Smooth muscle cell (in vitro differentiated cells): Measurements from ENCODE around the gene TNPO3. TPM values are rescaled to one million over a fixed set of nuclear protein-coding genes. Genes with fewer than 3 reads are reported as not detected.

Experiments
- DNase-seq: peaks from one replicate; lab custom pipeline; 2025; ENCODE audit not compliant: unreplicated experiment; lab: John Stamatoyannopoulos, UW
- H2AFZ ChIP-seq: fragments of 200-600 bp; sonication (generic); 2 replicates; pipeline ENCODE4 v1.6.0; 2016; ENCODE audit warnings: antibody characterized with exemption, low read depth, mild to moderate bottlenecking
- H3F3A ChIP-seq: fragments of 200-600 bp; sonication (generic); 2 replicates; pipeline ENCODE4 v1.6.0; 2017; ENCODE audit warnings: antibody characterized with exemption, low read depth
- H3K27ac ChIP-seq: fragments of 200-600 bp; sonication (generic); 2 replicates; pipeline ENCODE4 v1.5.1; 2016; ENCODE audit warnings: low read depth, mild to moderate bottlenecking
- H3K27me3 ChIP-seq: fragments of 200-600 bp; sonication (generic); 2 replicates; pipeline ENCODE4 v1.6.1; 2016; ENCODE audit warnings: low read depth, mild to moderate bottlenecking
- H3K36me3 ChIP-seq: fragments of 200-600 bp; sonication (generic); 2 replicates; pipeline ENCODE4 v1.5.1; 2016; ENCODE audit warnings: low read depth
- H3K4me1 ChIP-seq: fragments of 200-600 bp; sonication (generic); 2 replicates; pipeline ENCODE4 v1.5.1; 2016; ENCODE audit warnings: low read depth
- H3K4me2 ChIP-seq: fragments of 200-600 bp; sonication (generic); 2 replicates; pipeline ENCODE4 v1.6.0; 2016; ENCODE audit warnings: mild to moderate bottlenecking
- H3K4me3 ChIP-seq: fragments of 200-600 bp; sonication (generic); 2 replicates; pipeline ENCODE4 v1.5.1; 2016; ENCODE audit warnings: mild to moderate bottlenecking
- H3K79me2 ChIP-seq: fragments of 200-600 bp; sonication (generic); 2 replicates; pipeline ENCODE4 v1.6.0; 2016; ENCODE audit warnings: low read depth, mild to moderate bottlenecking
- H3K9ac ChIP-seq: fragments of 200-600 bp; sonication (generic); 2 replicates; pipeline ENCODE4 v1.6.0; 2016; ENCODE audit warnings: low read depth
- H3K9me3 ChIP-seq: fragments of 200-600 bp; sonication (generic); replicated peaks from 2 replicates; pipeline ENCODE4 v1.5.1; 2016; ENCODE audit warnings: low read depth
- H4K20me1 ChIP-seq: fragments of 200-600 bp; sonication (generic); 2 replicates; pipeline ENCODE4 v1.6.0; 2016; ENCODE audit warnings: low read depth
- WGBS: methylation state at CpG from one replicate; pipeline ENCODE4 v1.1.7; 2016; ENCODE audit warnings: low lambda C conversion rate; 5-methylcytosine and 5-hydroxymethylcytosine counted together
- polyA plus RNA-seq: library from polyadenylated mRNA; unstranded; fragments of >200 nt; fragmentation: Nextera tagmentation; extraction: Ambion mirVana; gene quantifications from 2 replicates; pipeline ENCODE4 v1.2.1, GENCODE V29; 2016
- total RNA-seq: library from RNA; depleted of rRNA; stranded (reverse); fragments of >200 nt; gene quantifications from 2 replicates; pipeline ENCODE4 v1.2.3, GENCODE V29; 2014
- TF ChIP-seq, protein P1 (sequence below): fragments of 200-600 bp; sonication (generic); IDR thresholded peaks from 2 replicates; pipeline ENCODE4 v1.5.1; 2017; ENCODE audit warnings: borderline replicate concordance, mild to moderate bottlenecking, antibody characterized with exemption; ENCODE audit not compliant: insufficient read depth, poor library complexity, severe bottlenecking

TNPO3 gene
- total and polyA plus RNA-seq, 2 experiments from 2014 or later, result 28.4 to 41.3 TPM

DNA sequence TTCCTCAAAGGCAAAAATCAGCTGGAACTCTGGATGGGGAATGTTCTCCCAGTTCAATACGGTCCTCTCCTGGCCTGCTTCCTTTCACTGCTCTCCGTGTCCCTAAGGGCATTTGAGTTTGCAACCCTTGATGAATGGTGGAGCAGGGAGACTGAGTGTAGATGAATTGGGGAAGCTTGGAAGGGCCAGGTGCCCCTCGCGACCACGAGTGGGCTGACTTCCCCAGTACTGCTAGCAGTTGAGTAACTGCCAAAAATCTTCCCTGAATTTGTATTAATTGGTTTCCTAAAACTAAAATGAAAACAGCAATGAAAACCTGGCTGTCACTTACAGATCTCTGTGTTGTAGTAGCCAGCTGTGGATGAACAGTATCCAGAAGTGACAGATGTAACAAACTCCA is 103.6 kb downstream of the TNPO3 start:
- H3K9me3 ChIP-seq, result no peaks in the 10 kb centered on the region
- no peaks in the 10 kb centered on the region for H3K79me2 ChIP-seq
- no peak for DNase-seq
- H3K4me2 ChIP-seq, result no peak overlapping the region
- TF ChIP-seq, protein P1, sequence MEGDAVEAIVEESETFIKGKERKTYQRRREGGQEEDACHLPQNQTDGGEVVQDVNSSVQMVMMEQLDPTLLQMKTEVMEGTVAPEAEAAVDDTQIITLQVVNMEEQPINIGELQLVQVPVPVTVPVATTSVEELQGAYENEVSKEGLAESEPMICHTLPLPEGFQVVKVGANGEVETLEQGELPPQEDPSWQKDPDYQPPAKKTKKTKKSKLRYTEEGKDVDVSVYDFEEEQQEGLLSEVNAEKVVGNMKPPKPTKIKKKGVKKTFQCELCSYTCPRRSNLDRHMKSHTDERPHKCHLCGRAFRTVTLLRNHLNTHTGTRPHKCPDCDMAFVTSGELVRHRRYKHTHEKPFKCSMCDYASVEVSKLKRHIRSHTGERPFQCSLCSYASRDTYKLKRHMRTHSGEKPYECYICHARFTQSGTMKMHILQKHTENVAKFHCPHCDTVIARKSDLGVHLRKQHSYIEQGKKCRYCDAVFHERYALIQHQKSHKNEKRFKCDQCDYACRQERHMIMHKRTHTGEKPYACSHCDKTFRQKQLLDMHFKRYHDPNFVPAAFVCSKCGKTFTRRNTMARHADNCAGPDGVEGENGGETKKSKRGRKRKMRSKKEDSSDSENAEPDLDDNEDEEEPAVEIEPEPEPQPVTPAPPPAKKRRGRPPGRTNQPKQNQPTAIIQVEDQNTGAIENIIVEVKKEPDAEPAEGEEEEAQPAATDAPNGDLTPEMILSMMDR, result no peak
- H3K4me1 ChIP-seq, result no peaks in the 10 kb centered on the region
- no peaks in the 10 kb centered on the region for H3K27me3 ChIP-seq
- no peak overlapping the region for H3K27ac ChIP-seq
- no peak overlapping the region for H3K9ac ChIP-seq
- peaks cover 7% of the 10 kb centered on the region for H4K20me1 ChIP-seq
- no peak overlapping the region for H3K4me3 ChIP-seq
- H3K36me3 ChIP-seq, result peaks cover 10% of the 10 kb centered on the region
- 91% methylated on average over 5 of the region's 5 CpGs for WGBS
- H3F3A ChIP-seq, result no peaks in the 10 kb centered on the region
- H2AFZ ChIP-seq, result no peak overlapping the region

DNA sequence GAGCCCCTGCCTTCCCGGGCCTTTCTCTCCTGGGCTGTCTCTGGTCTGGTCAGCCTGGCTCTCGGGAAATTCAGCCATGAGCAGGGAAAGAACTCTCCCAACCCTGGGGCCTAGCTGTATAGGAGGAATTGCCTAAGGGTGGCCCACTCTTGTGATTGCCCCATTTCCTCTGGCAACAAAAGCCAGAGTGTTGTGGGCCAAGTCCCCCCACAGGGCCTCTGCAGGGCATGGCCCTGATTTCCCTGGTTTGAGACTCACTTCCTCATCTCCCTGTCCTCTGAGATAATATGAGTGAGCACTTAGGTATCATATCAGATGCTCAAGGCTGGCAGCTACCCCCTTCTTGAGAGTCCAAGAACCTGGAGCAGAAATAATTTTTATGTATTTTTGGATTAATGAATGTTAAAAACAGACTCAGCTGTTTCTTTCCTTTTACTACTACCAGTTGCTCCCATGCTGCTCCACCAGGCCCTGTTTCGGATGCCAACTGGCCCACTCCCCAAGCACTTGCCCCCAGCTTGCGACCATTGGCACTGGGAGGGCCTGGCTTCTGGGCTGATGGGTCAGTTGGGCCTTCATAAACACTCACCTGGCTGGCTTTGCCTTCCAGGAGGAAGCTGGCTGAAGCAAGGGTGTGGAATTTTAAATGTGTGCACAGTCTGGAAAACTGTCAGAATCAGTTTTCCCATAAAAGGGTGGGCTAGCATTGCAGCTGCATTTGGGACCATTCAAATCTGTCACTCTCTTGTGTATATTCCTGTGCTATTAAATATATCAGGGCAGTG is 105.7 kb downstream of the TNPO3 start:
- no peaks in the 10 kb centered on the region for H3F3A ChIP-seq
- H3K27me3 ChIP-seq, result no peaks in the 10 kb centered on the region
- no peaks in the 10 kb centered on the region for H3K79me2 ChIP-seq

DNA sequence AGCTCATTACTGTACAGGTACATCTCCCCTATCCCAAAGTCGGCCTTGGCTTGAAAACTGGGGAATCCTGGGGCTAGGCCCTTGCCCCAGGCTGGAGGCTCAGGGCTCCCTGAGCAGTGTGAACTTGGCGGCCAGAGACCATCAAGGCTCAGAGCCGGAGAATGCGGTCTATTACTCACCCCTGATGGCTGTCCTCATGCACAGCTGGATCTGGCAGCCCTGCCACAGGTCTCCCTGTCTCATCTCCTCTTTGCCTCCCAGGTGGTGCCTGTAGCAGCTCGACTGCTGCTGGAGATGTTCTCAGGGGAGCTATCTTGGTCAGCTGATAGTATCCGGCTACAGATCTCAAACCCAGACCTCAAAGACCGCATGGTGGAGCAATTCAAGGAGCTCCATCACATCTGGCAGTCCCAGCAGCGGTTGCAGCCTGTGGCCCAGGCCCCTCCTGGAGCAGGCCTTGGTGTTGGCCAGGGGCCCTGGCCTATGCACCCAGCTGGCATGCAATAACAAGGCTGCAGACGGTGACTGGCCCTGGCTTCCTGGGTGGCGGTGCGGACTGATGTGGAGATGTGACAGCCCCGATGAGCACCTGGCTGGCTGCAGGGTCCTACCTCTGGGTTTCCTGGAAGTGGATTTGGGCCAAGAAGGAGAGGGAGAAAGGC is 106.5 kb downstream of the TNPO3 start:
- no peaks in the 10 kb centered on the region for H3K4me1 ChIP-seq
- H4K20me1 ChIP-seq, result no peaks in the 10 kb centered on the region
- no peak overlapping the region for H3K27ac ChIP-seq
- no peaks in the 10 kb centered on the region for H3K27me3 ChIP-seq
- no peak for DNase-seq
- TF ChIP-seq, protein P1, result no peak
- no peaks in the 10 kb centered on the region for H3F3A ChIP-seq
- WGBS, result 93% methylated on average over 12 of the region's 12 CpGs
- H3K9me3 ChIP-seq, result no peaks in the 10 kb centered on the region
- no peak overlapping the region for H2AFZ ChIP-seq
- H3K36me3 ChIP-seq, result peaks cover 3% of the 10 kb centered on the region
- no peak overlapping the region for H3K4me2 ChIP-seq
- H3K9ac ChIP-seq, result no peak overlapping the region
- H3K4me3 ChIP-seq, result no peak overlapping the region
- no peaks in the 10 kb centered on the region for H3K79me2 ChIP-seq

More for the DNA sequence above, 105.7 kb downstream of the TNPO3 start:
- no peak for DNase-seq
- Histone ChIP-seq H2AFZ (no peak overlapping the region), H3K9ac (no peak overlapping the region), H3K36me3 (peaks cover 10% of the 10 kb centered on the region), H3K4me1 (no peaks in the 10 kb centered on the region), H3K27ac (no peak overlapping the region), H3K4me2 (no peak overlapping the region), H4K20me1 (no peaks in the 10 kb centered on the region), H3K4me3 (no peak overlapping the region), H3K9me3 (no peaks in the 10 kb centered on the region)
- 97% methylated on average over 4 of the region's 4 CpGs for WGBS
- TF ChIP-seq, protein P1, result no peak
